HepG2 (cell line): Measurements from ENCODE around the gene SEPHS1. TPM values are rescaled to one million over a fixed set of nuclear protein-coding genes. Genes with fewer than 3 reads are reported as not detected.
A peak's percentile ranks its signal among the peaks of the same experiment; 100 is the strongest.

ENCODE experiments used
- ARHGAP35 ChIP-seq: sonication (generic); formaldehyde crosslinking; IDR thresholded peaks from 2 replicates; pipeline ENCODE4 v1.9.0; 2022; ENCODE audit warnings: mild to moderate bottlenecking, inconsistent platforms, moderate library complexity, missing genetic modification reagents, borderline replicate concordance
- BRD4 ChIP-seq: sonication (generic); formaldehyde crosslinking; IDR thresholded peaks from 2 replicates; pipeline ENCODE4 v1.4.0; 2020; ENCODE audit warnings: missing genetic modification reagents
- DBP ChIP-seq: sonication (generic); formaldehyde crosslinking; IDR thresholded peaks from 2 replicates; pipeline ENCODE4 v1.4.0; 2020; ENCODE audit warnings: missing genetic modification reagents; ENCODE audit errors: not compliant biosample characterization
- KAT7 ChIP-seq: IDR thresholded peaks from 2 replicates; pipeline ENCODE4 v1.6.1; 2018; ENCODE audit warnings: borderline replicate concordance, missing compliant biosample characterization
- MED13 ChIP-seq: sonication (generic); formaldehyde crosslinking; IDR thresholded peaks from 2 replicates; pipeline ENCODE4 v1.5.0; 2020; ENCODE audit warnings: missing genetic modification reagents
- POLR2AphosphoS5 ChIP-seq: IDR thresholded peaks from 2 replicates; pipeline ENCODE4 v1.6.1; 2012; ENCODE audit warnings: low read depth, low read length
- RORA ChIP-seq: sonication (generic); formaldehyde crosslinking; IDR thresholded peaks from 2 replicates; pipeline ENCODE4 v1.5.0; 2020; ENCODE audit warnings: mild to moderate bottlenecking, missing genetic modification reagents, moderate library complexity
- TIGD3 ChIP-seq: sonication (generic); formaldehyde crosslinking; IDR thresholded peaks from 2 replicates; pipeline ENCODE4 v1.5.1; 2020; ENCODE audit warnings: mild to moderate bottlenecking, missing genetic modification reagents, borderline replicate concordance
- ZNF44 ChIP-seq: sonication (generic); formaldehyde crosslinking; IDR thresholded peaks from 2 replicates; pipeline ENCODE4 v1.5.1; 2020; ENCODE audit warnings: mild to moderate bottlenecking, missing genetic modification reagents
- ZNF598 ChIP-seq: sonication (generic); formaldehyde crosslinking; IDR thresholded peaks from 2 replicates; pipeline ENCODE4 v1.5.1; 2020; ENCODE audit warnings: mild to moderate bottlenecking, missing genetic modification reagents, borderline replicate concordance
- ZNF614 ChIP-seq: IDR thresholded peaks from 2 replicates; pipeline ENCODE4 v1.6.1; 2018; ENCODE audit warnings: missing biosample characterization, missing genetic modification reagents, inconsistent platforms, borderline replicate concordance
- ZNF660 ChIP-seq: sonication (generic); formaldehyde crosslinking; IDR thresholded peaks from 2 replicates; pipeline ENCODE4 v1.5.1; 2020; ENCODE audit warnings: mild to moderate bottlenecking, low read depth, missing genetic modification reagents, borderline replicate concordance
- polyA plus RNA-seq, 8 experiments: library from polyadenylated mRNA; depleted of rRNA in 3 of 8; stranded (reverse) in 7 of 8; unstranded in 1 of 8; fragments of >200 nt; fragmentation: Illumina TruSeq in 4 of 8; extraction: Trizol in 4 of 8; gene quantifications; 2 replicates each; pipeline versions ENCODE4 v1.2.1 to v1.2.3, GENCODE V29; 2011 to 2016; ENCODE audit warnings: low read depth in 4 of 8, missing spikeins in 1 of 8, mixed read lengths in 1 of 8; ENCODE audit not compliant: insufficient read depth in 1 of 8
- total RNA-seq, 5 experiments: library from RNA; depleted of rRNA; stranded (reverse); fragments of >200 nt; fragmentation: Illumina TruSeq; extraction: Trizol; gene quantifications; 2 replicates each; pipeline ENCODE4 v1.2.3, GENCODE V29; 2016; ENCODE audit warnings: low read depth in 1 of 5
- TF ChIP-seq, protein P1 (sequence below): sonication (generic); formaldehyde crosslinking; IDR thresholded peaks from 2 replicates; pipeline ENCODE4 v1.4.0; 2020; ENCODE audit warnings: mild to moderate bottlenecking, missing genetic modification reagents
- TF ChIP-seq, protein P2 (sequence below): sonication (generic); formaldehyde crosslinking; IDR thresholded peaks from 2 replicates; pipeline ENCODE4 v1.5.1; 2020; ENCODE audit warnings: missing genetic modification reagents, mild to moderate bottlenecking, borderline replicate concordance
- TF ChIP-seq, protein P3 (sequence below): sonication (generic); formaldehyde crosslinking; IDR thresholded peaks from 2 replicates; pipeline ENCODE4 v1.4.0; 2020; ENCODE audit warnings: mild to moderate bottlenecking, missing genetic modification reagents

The SEPHS1 gene
- total and polyA plus RNA-seq, 2 of the 13 experiments (the other 11 are each of a cell fraction or from before 2014, with no cell fraction given), result 57.8 to 61.5 TPM

- TF ChIP-seq, protein P1, sequence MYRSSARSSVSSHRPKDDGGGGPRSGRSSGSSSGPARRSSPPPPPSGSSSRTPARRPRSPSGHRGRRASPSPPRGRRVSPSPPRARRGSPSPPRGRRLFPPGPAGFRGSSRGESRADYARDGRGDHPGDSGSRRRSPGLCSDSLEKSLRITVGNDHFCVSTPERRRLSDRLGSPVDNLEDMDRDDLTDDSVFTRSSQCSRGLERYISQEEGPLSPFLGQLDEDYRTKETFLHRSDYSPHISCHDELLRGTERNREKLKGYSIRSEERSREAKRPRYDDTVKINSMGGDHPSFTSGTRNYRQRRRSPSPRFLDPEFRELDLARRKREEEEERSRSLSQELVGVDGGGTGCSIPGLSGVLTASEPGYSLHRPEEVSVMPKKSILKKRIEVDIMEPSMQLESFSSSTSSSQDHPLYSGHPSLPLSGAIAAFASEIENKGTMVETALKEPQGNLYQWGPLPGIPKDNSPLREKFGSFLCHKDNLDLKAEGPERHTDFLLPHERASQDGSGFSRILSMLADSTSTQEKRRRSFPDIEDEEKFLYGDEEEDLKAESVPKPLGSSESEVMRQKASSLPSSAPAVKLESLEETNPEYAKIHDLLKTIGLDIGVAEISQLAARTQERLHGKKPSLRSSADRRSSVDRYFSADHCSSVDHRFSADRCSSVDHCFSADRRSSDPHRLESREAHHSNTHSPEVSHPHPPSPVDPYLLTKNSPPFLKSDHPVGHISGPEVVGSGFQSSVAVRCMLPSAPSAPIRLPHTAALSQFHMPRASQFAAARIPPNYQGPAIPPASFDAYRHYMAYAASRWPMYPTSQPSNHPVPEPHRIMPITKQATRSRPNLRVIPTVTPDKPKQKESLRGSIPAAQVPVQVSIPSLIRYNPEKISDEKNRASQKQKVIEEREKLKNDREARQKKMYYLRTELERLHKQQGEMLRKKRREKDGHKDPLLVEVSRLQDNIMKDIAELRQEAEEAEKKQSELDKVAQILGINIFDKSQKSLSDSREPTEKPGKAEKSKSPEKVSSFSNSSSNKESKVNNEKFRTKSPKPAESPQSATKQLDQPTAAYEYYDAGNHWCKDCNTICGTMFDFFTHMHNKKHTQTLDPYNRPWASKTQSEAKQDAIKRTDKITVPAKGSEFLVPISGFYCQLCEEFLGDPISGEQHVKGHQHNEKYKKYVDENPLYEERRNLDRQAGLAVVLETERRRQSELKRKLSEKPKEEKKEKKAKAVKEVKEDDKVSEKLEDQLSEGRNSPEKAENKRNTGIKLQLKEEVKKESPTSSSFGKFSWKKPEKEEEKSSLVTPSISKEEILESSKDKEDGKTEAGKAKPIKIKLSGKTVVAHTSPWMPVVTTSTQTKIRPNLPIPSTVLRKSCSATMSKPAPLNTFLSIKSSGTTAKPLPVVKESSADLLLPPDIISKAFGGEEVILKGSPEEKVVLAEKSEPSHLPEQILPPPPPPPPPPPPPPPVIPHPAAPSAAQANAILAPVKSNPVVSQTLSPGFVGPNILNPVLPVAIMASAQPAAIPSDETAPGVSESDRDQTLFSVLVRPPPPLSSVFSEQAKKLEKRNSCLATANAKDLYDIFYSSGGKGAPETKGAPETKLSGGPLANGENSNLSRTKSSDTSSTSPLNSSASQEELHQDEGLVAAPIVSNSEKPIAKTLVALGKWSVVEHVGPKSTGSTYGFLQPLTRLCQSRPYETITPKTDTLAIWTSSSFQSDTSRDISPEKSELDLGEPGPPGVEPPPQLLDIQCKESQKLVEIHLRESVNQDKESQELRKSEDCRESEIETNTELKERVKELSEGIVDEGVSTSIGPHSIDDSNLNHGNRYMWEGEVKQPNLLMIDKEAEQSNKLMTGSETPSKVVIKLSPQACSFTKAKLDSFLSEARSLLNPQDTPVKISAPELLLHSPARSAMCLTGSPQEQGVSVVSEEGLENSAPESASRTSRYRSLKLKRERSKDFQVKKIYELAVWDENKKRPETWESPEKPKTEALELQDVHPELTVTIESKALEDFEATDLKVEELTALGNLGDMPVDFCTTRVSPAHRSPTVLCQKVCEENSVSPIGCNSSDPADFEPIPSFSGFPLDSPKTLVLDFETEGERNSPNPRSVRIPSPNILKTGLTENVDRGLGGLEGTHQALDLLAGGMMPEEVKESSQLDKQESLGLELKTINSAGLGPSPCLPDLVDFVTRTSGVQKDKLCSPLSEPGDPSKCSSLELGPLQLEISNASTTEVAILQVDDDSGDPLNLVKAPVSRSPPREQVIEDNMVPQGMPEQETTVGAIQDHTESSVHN (CRISPR knock-in tag), result no peak
- TF ChIP-seq, protein P2, sequence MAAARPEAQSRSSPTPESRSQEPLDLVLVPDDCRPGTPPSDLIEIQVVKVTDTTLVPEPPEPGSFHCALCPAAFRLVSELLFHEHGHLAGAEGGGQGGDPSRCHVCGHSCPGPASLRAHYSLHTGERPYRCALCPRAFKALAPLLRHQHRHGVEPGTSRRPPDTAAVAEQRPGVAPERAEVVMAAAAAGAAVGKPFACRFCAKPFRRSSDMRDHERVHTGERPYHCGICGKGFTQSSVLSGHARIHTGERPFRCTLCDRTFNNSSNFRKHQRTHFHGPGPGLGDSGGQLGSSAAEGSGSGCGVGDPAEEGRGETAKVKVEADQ, result no peak
- TF ChIP-seq ARHGAP35 (CRISPR knock-in tag), result 0 out of 2 replicates have a peak, but pooled peaks have one; percentile 61
- TF ChIP-seq ZNF44 (CRISPR knock-in tag), result no peak
- no peak for TF ChIP-seq MED13 (CRISPR knock-in tag)
- no peak for TF ChIP-seq DBP (CRISPR knock-in tag)
- TF ChIP-seq TIGD3 (CRISPR knock-in tag), result 0 out of 2 replicates have a peak, but pooled peaks have one; percentile 30
- TF ChIP-seq ZNF614 (CRISPR knock-in tag), result no peak; the same call in 1 of the 2 replicates
- no peak for TF ChIP-seq ZNF660 (CRISPR knock-in tag)
- TF ChIP-seq, protein P3, sequence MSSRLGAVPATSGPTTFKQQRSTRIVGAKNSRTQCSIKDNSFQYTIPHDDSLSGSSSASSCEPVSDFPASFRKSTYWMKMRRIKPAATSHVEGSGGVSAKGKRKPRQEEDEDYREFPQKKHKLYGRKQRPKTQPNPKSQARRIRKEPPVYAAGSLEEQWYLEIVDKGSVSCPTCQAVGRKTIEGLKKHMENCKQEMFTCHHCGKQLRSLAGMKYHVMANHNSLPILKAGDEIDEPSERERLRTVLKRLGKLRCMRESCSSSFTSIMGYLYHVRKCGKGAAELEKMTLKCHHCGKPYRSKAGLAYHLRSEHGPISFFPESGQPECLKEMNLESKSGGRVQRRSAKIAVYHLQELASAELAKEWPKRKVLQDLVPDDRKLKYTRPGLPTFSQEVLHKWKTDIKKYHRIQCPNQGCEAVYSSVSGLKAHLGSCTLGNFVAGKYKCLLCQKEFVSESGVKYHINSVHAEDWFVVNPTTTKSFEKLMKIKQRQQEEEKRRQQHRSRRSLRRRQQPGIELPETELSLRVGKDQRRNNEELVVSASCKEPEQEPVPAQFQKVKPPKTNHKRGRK, result no peak
- TF ChIP-seq KAT7 (CRISPR knock-in tag), result no peak
- no peak for TF ChIP-seq ZNF598 (CRISPR knock-in tag)
- TF ChIP-seq BRD4 (CRISPR knock-in tag), result peak; percentile 63
- TF ChIP-seq RORA (CRISPR knock-in tag), result no peak
- TF ChIP-seq POLR2AphosphoS5, result peak; percentile 61
Measured at GRCh38 chr10:13299437-13300287, 48.4 kb downstream of the SEPHS1 start, which contains the start of gene PHYH (continued).
